Measurements from ENCODE around the gene ITIH1. TPM values are rescaled to one million over a fixed set of nuclear protein-coding genes. Genes with fewer than 3 reads are reported as not detected.

The ITIH1 gene
- total RNA-seq, 3 donors from 2014 or later (not counting 1 experiment from before 2014, with no cell fraction given) = 0.56 TPM; not detected in 2

- intact Hi-C loops (cut with micrococcal nuclease) = no loop called here
- ATAC-seq = no peak
- H3K4me3 Mint-ChIP-seq = no peak overlapping the region
Observed at GRCh38 chr3:52836986-52837385, 59.6 kb downstream of the ITIH1 start.

GRCh38 chr3:52838561-52839267 is 61.3 kb downstream of the ITIH1 start:
- Mint-ChIP-seq H3K36me3 (no peaks in the 10 kb centered on the region), H3K27me3 (ENCODE audit: low read depth in 2 of 2) (no peaks in the 10 kb centered on the region), H3K4me1 (peaks cover 51 to 73% of the 10 kb centered on the region in 2 donors), H3K4me3 (peak overlapping the region; percentile 61), H3K9me3 (no peaks in the 10 kb centered on the region), H3K27ac (peak overlapping the region in 1 of 2 donors; percentile 38)
- DNase-seq (peak; percentile 34 to 52), ATAC-seq (peak; percentile 64 to 88 (median 68))
- no peaks in the 10 kb centered on the region for H3K27me3 ChIP-seq (ENCODE audit: control insufficient read depth, insufficient read depth, low read length)
- no peaks in the 10 kb centered on the region for H3K9me3 ChIP-seq (ENCODE audit: control insufficient read depth, insufficient read depth, low read length)
- intact Hi-C loops (cut with micrococcal nuclease) = no loop called here
- H3K36me3 ChIP-seq (ENCODE audit: control insufficient read depth, insufficient read depth, low read length) = peaks cover 20% of the 10 kb centered on the region
- no peak overlapping the region for H3K4me3 ChIP-seq (ENCODE audit: low read length)
- peaks cover 66% of the 10 kb centered on the region for H3K4me1 ChIP-seq (ENCODE audit: control insufficient read depth, insufficient read depth, low read length)
- no peak for TF ChIP-seq CTCF (IDR thresholded peaks at IDR 0.05)
- 42% methylated on average over 8 of the region's 8 CpGs for WGBS (ENCODE audit: insufficient coverage)
- peak overlapping the region; percentile 73 for H3K27ac ChIP-seq (ENCODE audit: low read length)

More at GRCh38 chr3:52836986-52837385, 59.6 kb downstream of the ITIH1 start:
- DNase-seq = no peak
- Mint-ChIP-seq H3K36me3 (no peaks in the 10 kb centered on the region), H3K27me3 (ENCODE audit: low read depth in 2 of 2) (no peaks in the 10 kb centered on the region), H3K4me1 (peaks cover 49 to 71% of the 10 kb centered on the region in 2 donors), H3K27ac (peak overlapping the region; percentile 72 to 74), H3K9me3 (no peaks in the 10 kb centered on the region)
- H3K27me3 ChIP-seq (ENCODE audit: control insufficient read depth, insufficient read depth, low read length) = no peaks in the 10 kb centered on the region
- peaks cover 8% of the 10 kb centered on the region for H3K36me3 ChIP-seq (ENCODE audit: control insufficient read depth, insufficient read depth, low read length)
- H3K9me3 ChIP-seq (ENCODE audit: control insufficient read depth, insufficient read depth, low read length) = no peaks in the 10 kb centered on the region
- peaks cover 63% of the 10 kb centered on the region for H3K4me1 ChIP-seq (ENCODE audit: control insufficient read depth, insufficient read depth, low read length)
- no peak overlapping the region for H3K27ac ChIP-seq (ENCODE audit: low read length)
- no peak for TF ChIP-seq CTCF (IDR thresholded peaks at IDR 0.05)
- no peak overlapping the region for H3K4me3 ChIP-seq (ENCODE audit: low read length)
- WGBS (ENCODE audit: insufficient coverage) = 77% methylated on average over 4 of the region's 4 CpGs

GRCh38 chr3:52839268-52839575 is 61.8 kb downstream of the ITIH1 start:
- WGBS (ENCODE audit: insufficient coverage) = 59% methylated on average over 2 of the region's 2 CpGs
- Histone ChIP-seq H3K36me3 (ENCODE audit: control insufficient read depth, insufficient read depth, low read length) (peaks cover 20% of the 10 kb centered on the region), H3K9me3 (ENCODE audit: control insufficient read depth, insufficient read depth, low read length) (no peaks in the 10 kb centered on the region), H3K4me1 (ENCODE audit: control insufficient read depth, insufficient read depth, low read length) (peaks cover 66% of the 10 kb centered on the region), H3K4me3 (ENCODE audit: low read length) (no peak overlapping the region), H3K27ac (ENCODE audit: low read length) (peak overlapping the region; percentile 73), H3K27me3 (ENCODE audit: control insufficient read depth, insufficient read depth, low read length) (no peaks in the 10 kb centered on the region)
- Mint-ChIP-seq H3K9me3 (no peaks in the 10 kb centered on the region), H3K4me3 (peak overlapping the region; percentile 61), H3K27ac (peak overlapping the region in 1 of 2 donors; percentile 38), H3K4me1 (peaks cover 51 to 75% of the 10 kb centered on the region in 2 donors), H3K27me3 (ENCODE audit: low read depth in 2 of 2) (no peaks in the 10 kb centered on the region), H3K36me3 (no peaks in the 10 kb centered on the region)
- no peak for TF ChIP-seq CTCF (IDR thresholded peaks at IDR 0.05)
- no peak for DNase-seq
- ATAC-seq = no peak
- intact Hi-C loops (cut with micrococcal nuclease) = no loop called here
